HepG2 (cell line): ENCODE measurements around the gene KRTAP1-1. TPM values are rescaled to one million over a fixed set of nuclear protein-coding genes. Genes with fewer than 3 reads are reported as not detected.

Source experiments
- ATAC-seq: fragments of 200-7000 bp; cut with Tn5 transposase; 3 replicates; pipeline ENCODE4 v1.9.1; 2020; ENCODE audit warnings: mild to moderate bottlenecking, moderate library complexity
- BruUV-seq: library from RNA; stranded (reverse); fragments of 400-500 nt; replicated peaks from 2 replicates; lab custom pipeline; 2021; lab: Mats Ljungman, UMichigan
- CTCF ChIA-PET: fragments of 300-600 bp; formaldehyde crosslinking; extraction: SDS; loops from one replicate; lab custom pipeline; 2021; ENCODE audit warnings: low total read pairs, inconsistent platforms, low intra/inter-chr PET ratio; lab: Yijun Ruan, JAX
- POLR2A ChIA-PET: fragments of 350-600 bp; sonication (Branson Sonifier 250); formaldehyde crosslinking; loops from one replicate; lab custom pipeline; 2020; ENCODE audit warnings: antibody characterized with exemption, inconsistent platforms; lab: Yijun Ruan, JAX
- DNase-seq: peaks from one replicate; pipeline ENCODE4 v3.0.0-alpha.2; 2015; ENCODE audit warnings: low spot score
- FAIRE-seq: peaks from 3 replicates; lab custom pipeline; 2011; peaks lifted over from hg19 to GRCh38; lab: Jason Lieb, UNC
- H2AFZ ChIP-seq: one replicate; pipeline ENCODE4 v1.6.1; 2011; ENCODE audit warnings: low read length, inconsistent platforms
- H3K27ac ChIP-seq: fragments of 300-600 bp; 3 replicates; pipeline ENCODE4 v1.8.0; 2011; ENCODE audit warnings: mixed run types, mild to moderate bottlenecking, mixed read lengths, low read length, inconsistent platforms; ENCODE audit not compliant: insufficient read depth; ENCODE audit errors: extremely low read length
- H3K27me3 ChIP-seq, 2 experiments: fragments of 200-600 bp in 1 of 2; 2 replicates in 1 of 2; 3 replicates in 1 of 2; pipeline versions ENCODE4 v1.6.0 to v1.8.0; 2011; ENCODE audit warnings: low read length in 2 of 2, mild to moderate bottlenecking in 2 of 2, moderate library complexity in 2 of 2, inconsistent platforms in 1 of 2; ENCODE audit not compliant: insufficient read depth in 2 of 2, control insufficient read depth in 1 of 2
- H3K36me3 ChIP-seq, 2 experiments: fragments of 200-600 bp in 1 of 2; replicated peaks in 1 of 2; 2 replicates in 1 of 2; 3 replicates in 1 of 2; pipeline versions ENCODE4 v1.5.1 to v1.8.0; 2011; ENCODE audit warnings: low read length in 2 of 2, inconsistent platforms in 1 of 2; ENCODE audit not compliant: insufficient read depth in 2 of 2, control insufficient read depth in 1 of 2
- H3K4me1 ChIP-seq: 2 replicates; pipeline ENCODE4 v1.5.1; 2012; ENCODE audit warnings: low read length, inconsistent platforms; ENCODE audit not compliant: insufficient read depth
- H3K4me2 ChIP-seq: 2 replicates; pipeline ENCODE4 v1.6.0; 2011; ENCODE audit warnings: low read depth, low read length, inconsistent platforms
- H3K4me3 ChIP-seq, 3 experiments: fragments of 200-600 bp in 1 of 3; sonication (generic), shearing (Covaris generic) in 1 of 3; replicated peaks in 1 of 3; 2 replicates each; pipeline ENCODE4 v1.5.1; 2011 to 2016; ENCODE audit warnings: low read length in 3 of 3, inconsistent platforms in 2 of 3, low read depth in 2 of 3, mild to moderate bottlenecking in 2 of 3, control low read depth in 1 of 3, mixed read lengths in 1 of 3; ENCODE audit not compliant: insufficient read depth in 1 of 3
- H3K79me2 ChIP-seq: one replicate; pipeline ENCODE4 v1.6.1; 2011; ENCODE audit warnings: low read length, inconsistent platforms; ENCODE audit not compliant: insufficient read depth
- H3K9ac ChIP-seq: 2 replicates; pipeline ENCODE4 v1.6.0; 2011; ENCODE audit warnings: mild to moderate bottlenecking, low read depth, low read length, inconsistent platforms; ENCODE audit not compliant: insufficient read depth
- H3K9me3 ChIP-seq: 2 replicates; pipeline ENCODE4 v1.5.1; 2012; ENCODE audit warnings: mild to moderate bottlenecking, low read length
- H4K20me1 ChIP-seq: 2 replicates; pipeline ENCODE4 v1.6.0; 2011; ENCODE audit warnings: inconsistent platforms, mild to moderate bottlenecking, low read length, moderate library complexity; ENCODE audit not compliant: insufficient read depth
- CAMTA2 ChIP-seq: sonication (generic); formaldehyde crosslinking; IDR thresholded peaks from 2 replicates; pipeline ENCODE4 v1.4.0; 2020; ENCODE audit warnings: mild to moderate bottlenecking, missing genetic modification reagents, borderline replicate concordance
- GMEB1 ChIP-seq: sonication (generic); formaldehyde crosslinking; IDR thresholded peaks from 2 replicates; pipeline ENCODE4 v1.5.1; 2020; ENCODE audit warnings: missing genetic modification reagents, mild to moderate bottlenecking, borderline replicate concordance
- JDP2 ChIP-seq: sonication (generic); formaldehyde crosslinking; IDR thresholded peaks from 2 replicates; pipeline ENCODE4 v1.8.1; 2022; ENCODE audit warnings: missing genetic modification reagents, borderline replicate concordance
- KMT2B ChIP-seq: IDR thresholded peaks from 2 replicates; pipeline ENCODE4 v1.6.1; 2016; ENCODE audit warnings: missing genetic modification reagents, missing compliant biosample characterization
- MIXL1 ChIP-seq: IDR thresholded peaks from 2 replicates; pipeline ENCODE4 v1.6.1; 2016
- NR2F6 ChIP-seq, 2 experiments: IDR thresholded peaks; 2 replicates each; pipeline ENCODE4 v1.6.1; 2016; ENCODE audit warnings: antibody characterized with exemption in 1 of 2, mild to moderate bottlenecking in 1 of 2
- RFX5 ChIP-seq: IDR thresholded peaks from 2 replicates; pipeline ENCODE4 v1.6.1; 2011; ENCODE audit warnings: low read depth, low read length, improper control_type of control experiment
- SP140L ChIP-seq: sonication (generic); formaldehyde crosslinking; IDR thresholded peaks from 2 replicates; pipeline ENCODE4 v1.4.0; 2020; ENCODE audit warnings: missing genetic modification reagents, borderline replicate concordance
- TARDBP ChIP-seq: sonication (generic); formaldehyde crosslinking; IDR thresholded peaks from 2 replicates; pipeline ENCODE4 v1.8.0; 2022; ENCODE audit warnings: mild to moderate bottlenecking, missing genetic modification reagents
- TEAD2 ChIP-seq: sonication (generic); formaldehyde crosslinking; IDR thresholded peaks from 2 replicates; pipeline ENCODE4 v1.9.0; 2021; ENCODE audit warnings: missing genetic modification reagents
- TRIM24 ChIP-seq: sonication (generic); formaldehyde crosslinking; IDR thresholded peaks from 2 replicates; pipeline ENCODE4 v1.8.0; 2022; ENCODE audit warnings: mild to moderate bottlenecking, missing genetic modification reagents
- ZBTB1 ChIP-seq: sonication (generic); formaldehyde crosslinking; IDR thresholded peaks from 2 replicates; pipeline ENCODE4 v1.4.0; 2020; ENCODE audit warnings: missing genetic modification reagents, borderline replicate concordance
- ZNF251 ChIP-seq: sonication (generic); formaldehyde crosslinking; IDR thresholded peaks from 2 replicates; pipeline ENCODE4 v1.9.0; 2021; ENCODE audit warnings: mild to moderate bottlenecking, missing genetic modification reagents
- ZNF574 ChIP-seq: sonication (generic); formaldehyde crosslinking; IDR thresholded peaks from 2 replicates; pipeline ENCODE4 v1.4.0; 2020; ENCODE audit warnings: missing genetic modification reagents
- WGBS: methylation state at CpG from one replicate; pipeline ENCODE4 v1.1.6; 2017; ENCODE audit warnings: low lambda C conversion rate; 5-methylcytosine and 5-hydroxymethylcytosine counted together
- in situ Hi-C: cut with HindIII; loops from 2 replicates; pipeline ENCODE4 v1.10.0; 2017; ENCODE audit warnings: low pct_unique_long_range_greater_than_20kb; ENCODE audit not compliant: extremely low pct_ligation_motif_present
- intact Hi-C: fragments of 100-400 bp; cut with micrococcal nuclease; formaldehyde crosslinking; loops from one replicate; pipeline ENCODE4 v1.10.0; 2022; ENCODE audit not compliant: unreplicated experiment
- polyA plus RNA-seq, 8 experiments: library from polyadenylated mRNA; depleted of rRNA in 3 of 8; stranded (reverse) in 7 of 8; unstranded in 1 of 8; fragments of >200 nt; fragmentation: Illumina TruSeq in 4 of 8; extraction: Trizol in 4 of 8; gene quantifications; 2 replicates each; pipeline versions ENCODE4 v1.2.1 to v1.2.3, GENCODE V29; 2011 to 2016; ENCODE audit warnings: low read depth in 4 of 8, missing spikeins in 1 of 8, mixed read lengths in 1 of 8; ENCODE audit not compliant: insufficient read depth in 1 of 8
- total RNA-seq, 5 experiments: library from RNA; depleted of rRNA; stranded (reverse); fragments of >200 nt; fragmentation: Illumina TruSeq; extraction: Trizol; gene quantifications; 2 replicates each; pipeline ENCODE4 v1.2.3, GENCODE V29; 2016; ENCODE audit warnings: low read depth in 1 of 5
- TF ChIP-seq, protein P1 (sequence below): sonication (generic); formaldehyde crosslinking; IDR thresholded peaks from 2 replicates; pipeline ENCODE4 v1.5.0; 2020; ENCODE audit warnings: missing genetic modification reagents, mild to moderate bottlenecking, borderline replicate concordance
- TF ChIP-seq, protein P2 (sequence below): sonication (generic); formaldehyde crosslinking; IDR thresholded peaks from 2 replicates; pipeline ENCODE4 v1.8.0; 2022; ENCODE audit warnings: mild to moderate bottlenecking, missing genetic modification reagents, moderate library complexity

The KRTAP1-1 gene
- total and polyA plus RNA-seq, 2 of the 13 experiments (the other 11 are each of a cell fraction or from before 2014, with no cell fraction given) = not detected

DNA sequence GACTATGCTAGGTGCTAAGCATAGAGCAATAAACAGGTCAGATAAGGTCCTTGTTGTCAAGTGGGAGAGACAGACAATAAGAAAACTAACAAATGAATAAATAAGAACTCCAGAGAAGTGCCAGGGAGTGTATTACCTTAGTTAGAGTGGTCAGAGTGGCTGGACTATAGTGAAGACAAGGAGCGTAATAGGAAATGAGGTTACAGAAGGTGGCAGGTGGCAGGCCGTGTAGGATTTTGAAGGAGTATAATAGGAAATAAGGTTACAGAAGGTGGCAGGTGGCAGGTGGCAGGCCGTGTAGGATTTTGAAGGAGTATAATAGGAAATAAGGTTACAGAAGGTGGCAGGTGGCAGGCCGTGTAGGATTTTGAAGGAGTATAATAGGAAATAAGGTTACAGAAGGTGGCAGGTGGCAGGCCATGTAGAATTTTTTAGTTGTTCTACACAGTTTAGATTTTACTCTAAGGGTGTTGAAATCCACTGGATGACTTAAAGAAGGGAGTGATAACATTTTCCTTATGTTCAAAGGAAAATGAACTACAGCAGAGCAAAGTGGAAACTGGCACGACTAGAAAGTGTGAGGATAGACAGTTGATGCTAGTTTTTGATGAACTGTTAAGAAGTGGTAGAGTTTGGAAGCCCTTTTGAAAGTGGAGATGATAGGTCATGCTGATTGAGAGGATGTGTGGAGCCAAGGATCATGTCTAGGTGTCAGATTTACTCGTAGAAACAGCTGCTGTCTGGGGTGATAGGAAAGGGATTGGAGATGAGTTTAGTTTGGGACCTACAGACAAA is 28.7 kb downstream of the KRTAP1-1 start:
- in situ Hi-C loops = no loop called here
- TF ChIP-seq TEAD2 = no peak
- TF ChIP-seq KMT2B (CRISPR knock-in tag) = no peak
- no peak for TF ChIP-seq ZNF251
- TF ChIP-seq GMEB1 (CRISPR knock-in tag) = no peak
- no peak for TF ChIP-seq ZBTB1 (CRISPR knock-in tag)
- no peak for TF ChIP-seq ZNF574 (CRISPR knock-in tag)
- TF ChIP-seq NR2F6 (IDR thresholded peaks at IDR 0.05) = no peak
- TF ChIP-seq NR2F6 (CRISPR knock-in tag; IDR thresholded peaks at IDR 0.05) = no peak
- no peak for TF ChIP-seq CAMTA2 (CRISPR knock-in tag)
- TF ChIP-seq TARDBP = no peak
- no peak for TF ChIP-seq JDP2 (CRISPR knock-in tag)
- no peak for TF ChIP-seq MIXL1
- TF ChIP-seq, protein P1, sequence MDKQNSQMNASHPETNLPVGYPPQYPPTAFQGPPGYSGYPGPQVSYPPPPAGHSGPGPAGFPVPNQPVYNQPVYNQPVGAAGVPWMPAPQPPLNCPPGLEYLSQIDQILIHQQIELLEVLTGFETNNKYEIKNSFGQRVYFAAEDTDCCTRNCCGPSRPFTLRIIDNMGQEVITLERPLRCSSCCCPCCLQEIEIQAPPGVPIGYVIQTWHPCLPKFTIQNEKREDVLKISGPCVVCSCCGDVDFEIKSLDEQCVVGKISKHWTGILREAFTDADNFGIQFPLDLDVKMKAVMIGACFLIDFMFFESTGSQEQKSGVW (CRISPR knock-in tag) = no peak
- TF ChIP-seq TRIM24 = no peak
- no peak for TF ChIP-seq SP140L (CRISPR knock-in tag)
- TF ChIP-seq RFX5 = no peak
- TF ChIP-seq, protein P2, sequence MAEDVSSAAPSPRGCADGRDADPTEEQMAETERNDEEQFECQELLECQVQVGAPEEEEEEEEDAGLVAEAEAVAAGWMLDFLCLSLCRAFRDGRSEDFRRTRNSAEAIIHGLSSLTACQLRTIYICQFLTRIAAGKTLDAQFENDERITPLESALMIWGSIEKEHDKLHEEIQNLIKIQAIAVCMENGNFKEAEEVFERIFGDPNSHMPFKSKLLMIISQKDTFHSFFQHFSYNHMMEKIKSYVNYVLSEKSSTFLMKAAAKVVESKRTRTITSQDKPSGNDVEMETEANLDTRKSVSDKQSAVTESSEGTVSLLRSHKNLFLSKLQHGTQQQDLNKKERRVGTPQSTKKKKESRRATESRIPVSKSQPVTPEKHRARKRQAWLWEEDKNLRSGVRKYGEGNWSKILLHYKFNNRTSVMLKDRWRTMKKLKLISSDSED = no peak

More for the DNA sequence above, 28.7 kb downstream of the KRTAP1-1 start:
- ChIA-PET POLR2A (no interaction called here), CTCF (no interaction called here)
- Histone ChIP-seq H3K27ac (no peak overlapping the region), H4K20me1 (no peaks in the 10 kb centered on the region), H3K4me2 (no peak overlapping the region), H3K9me3 (no peaks in the 10 kb centered on the region), H3K36me3 (no peaks in the 10 kb centered on the region), H2AFZ (no peak overlapping the region), H3K4me3 (no peak overlapping the region), H3K9ac (no peak overlapping the region), H3K4me1 (peaks cover 65% of the 10 kb centered on the region), H3K27me3 (no peaks in the 10 kb centered on the region), H3K79me2 (no peaks in the 10 kb centered on the region)
- no TSS peak for BruUV-seq
- ATAC-seq (no peak), FAIRE-seq (no peak), DNase-seq (no peak)
- intact Hi-C loops = no loop called here
- WGBS = 87% methylated on average over 6 of the region's 6 CpGs
